ENCODE measurements around the gene ALG9. TPM values are rescaled to one million over a fixed set of nuclear protein-coding genes. Genes with fewer than 3 reads are reported as not detected.
A peak's percentile ranks its signal among the peaks of the same experiment; 100 is the strongest.

Gene ALG9
- total RNA-seq, 1 donor from 2014 or later = 19.2 TPM

- TF ChIP-seq CTCF (conservative IDR thresholded peaks at IDR 0.05; ENCODE audit: low read depth, low read length) = no peak
- H3K4me3 ChIP-seq (ENCODE audit: low read depth, low read length) = no peak overlapping the region
- no peak for DNase-seq (ENCODE audit: low read depth)
Observed at GRCh38 chr11:111782109-111782741, 89.2 kb downstream of the ALG9 start.

- no peak overlapping the region for H3K4me3 ChIP-seq (ENCODE audit: low read depth, low read length)
- no peak for TF ChIP-seq CTCF (conservative IDR thresholded peaks at IDR 0.05; ENCODE audit: low read depth, low read length)
- DNase-seq (ENCODE audit: low read depth) = no peak
Observed at GRCh38 chr11:111779118-111779517, 92.3 kb downstream of the ALG9 start.

DNA sequence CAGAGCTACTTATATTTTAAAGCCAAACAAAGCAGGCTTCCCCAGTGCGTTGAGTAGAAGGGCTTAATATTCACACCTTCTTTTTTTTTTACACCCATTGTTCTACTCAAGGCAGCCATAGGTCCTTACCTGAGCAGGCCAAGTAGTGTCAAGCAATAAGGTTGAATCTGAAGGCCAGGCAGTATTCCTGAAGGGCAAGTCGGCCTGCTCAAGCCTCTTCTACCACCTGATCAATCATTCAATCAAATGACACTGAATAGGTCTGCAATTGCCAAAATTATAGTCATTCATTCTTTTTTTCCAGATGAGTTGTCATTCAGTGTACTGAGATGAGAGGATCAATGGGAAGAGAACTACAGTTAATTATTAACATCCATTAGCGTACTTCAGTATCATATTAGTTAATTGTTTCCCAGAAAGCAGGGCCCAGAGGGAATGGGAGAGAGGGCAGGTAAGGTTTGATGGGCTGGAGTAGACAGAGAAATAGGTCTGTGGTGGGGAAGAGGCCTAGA, 93.3 kb downstream of the ALG9 start:
- TF ChIP-seq CTCF (conservative IDR thresholded peaks at IDR 0.05; ENCODE audit: low read depth, low read length) = no peak
- no peak for DNase-seq (ENCODE audit: low read depth)
- no peak overlapping the region for H3K4me3 ChIP-seq (ENCODE audit: low read depth, low read length)

DNA sequence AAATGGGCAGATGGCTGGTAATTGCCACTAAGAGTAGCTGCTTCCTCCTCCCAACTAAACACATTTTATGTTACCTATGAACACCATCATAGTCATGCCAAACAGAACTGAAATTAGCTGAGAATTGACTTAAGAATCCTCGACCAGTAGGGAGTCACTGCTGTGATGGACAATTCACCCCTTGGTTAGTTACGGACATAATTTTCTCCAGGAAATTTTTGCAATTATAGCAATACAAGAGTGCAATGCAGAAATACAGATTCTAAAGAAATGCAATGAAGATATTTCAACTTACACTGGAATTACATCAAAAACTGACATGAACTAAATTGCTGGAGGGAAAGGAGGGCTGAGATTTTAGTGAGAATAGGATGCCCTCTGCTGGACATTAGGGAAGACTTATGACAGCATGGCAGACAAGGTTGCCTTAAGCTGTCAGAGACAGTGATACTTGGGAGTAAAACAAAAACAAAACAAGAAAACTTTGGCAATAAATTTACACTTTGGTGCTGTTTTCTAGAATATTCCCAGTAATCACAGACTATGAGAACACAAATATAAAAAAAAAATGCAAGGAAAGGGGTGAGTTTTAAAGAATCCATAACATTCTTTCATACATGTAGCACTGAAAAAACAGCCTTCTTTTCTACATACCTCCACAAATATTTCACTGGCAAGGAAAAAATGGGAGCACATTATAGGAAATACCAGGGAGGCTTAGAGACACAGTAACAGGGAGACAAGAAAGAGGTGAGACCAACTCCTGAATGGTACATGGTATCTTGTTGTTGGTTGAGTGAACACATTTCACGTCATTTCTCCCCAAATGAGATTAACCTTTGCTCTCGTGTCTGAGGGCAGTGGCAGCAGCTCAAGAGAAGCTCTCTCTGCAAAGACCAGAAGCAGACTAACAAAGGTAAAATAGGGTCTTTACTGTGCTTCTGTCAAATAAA, 94.0 kb downstream of the ALG9 start:
- peak; percentile 85 for TF ChIP-seq CTCF (conservative IDR thresholded peaks at IDR 0.05; ENCODE audit: low read depth, low read length)
- DNase-seq (ENCODE audit: low read depth) = peak; percentile 49
- H3K4me3 ChIP-seq (ENCODE audit: low read depth, low read length) = no peak overlapping the region

GRCh38 chr11:111776398-111777093, 94.8 kb downstream of the ALG9 start:
- no peak for TF ChIP-seq CTCF (conservative IDR thresholded peaks at IDR 0.05; ENCODE audit: low read depth, low read length)
- H3K4me3 ChIP-seq (ENCODE audit: low read depth, low read length) = no peak overlapping the region
- DNase-seq (ENCODE audit: low read depth) = no peak

GRCh38 chr11:111774955-111775710, 96.2 kb downstream of the ALG9 start:
- DNase-seq (ENCODE audit: low read depth) = no peak
- no peak overlapping the region for H3K4me3 ChIP-seq (ENCODE audit: low read depth, low read length)
- TF ChIP-seq CTCF (conservative IDR thresholded peaks at IDR 0.05; ENCODE audit: low read depth, low read length) = no peak
